ENCODE data around the gene SPIC. TPM values are rescaled to one million over a fixed set of nuclear protein-coding genes. Genes with fewer than 3 reads are reported as not detected.

Gene SPIC
- polyA plus RNA-seq, 1 donor (not counting 4 experiments of a cell fraction or from before 2014, with no cell fraction given): not detected

DNA sequence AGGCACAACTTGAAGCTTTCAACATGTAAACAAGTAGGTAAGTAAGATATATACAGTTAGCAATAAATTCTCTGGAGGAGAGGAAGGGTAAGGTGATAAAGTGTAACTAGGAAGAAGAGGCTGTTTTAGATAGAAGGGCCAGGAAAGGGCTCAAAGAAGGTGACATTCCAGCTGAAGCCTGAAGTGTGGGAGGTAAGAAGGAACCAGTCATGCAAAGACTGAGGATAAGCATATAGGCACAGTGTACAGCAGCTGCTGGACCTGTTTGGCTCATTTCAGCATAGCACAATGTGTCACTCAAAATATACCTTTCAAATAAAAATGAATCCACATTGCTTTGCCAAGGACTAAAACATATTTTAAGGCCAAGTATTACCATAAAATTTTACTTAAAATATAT is 39.0 kb upstream of the SPIC start:
- H2AFZ ChIP-seq (ENCODE audit: control insufficient read depth, low read length): no peak overlapping the region
- H3K9ac ChIP-seq (ENCODE audit: control insufficient read depth, extremely low read depth, insufficient read depth, low read length): no peak overlapping the region
- DNase-seq (ENCODE audit: low read depth, low spot score) (no peak), FAIRE-seq (no peak)
- H3K4me2 ChIP-seq (ENCODE audit: control insufficient read depth, extremely low read depth, insufficient read depth, low read depth, low read length): no peak overlapping the region
- no peaks in the 10 kb centered on the region for H4K20me1 ChIP-seq (ENCODE audit: control insufficient read depth, extremely low read depth, insufficient read depth, low read length)
- no peaks in the 10 kb centered on the region for H3K79me2 ChIP-seq (ENCODE audit: control insufficient read depth, insufficient read depth, low read length)
- dilution Hi-C loops (cut with MboI; ENCODE audit: extremely low pct_ligation_motif_present, low sequenced_read_pairs): no loop called here
- H3K9me1 ChIP-seq (ENCODE audit: control insufficient read depth, extremely low read depth, insufficient read depth, low read length): no peaks in the 10 kb centered on the region
- H3K4me3 ChIP-seq (ENCODE audit: control insufficient read depth in 2 of 3, extremely low read depth in 1 of 3, insufficient read depth in 2 of 3, low read depth in 1 of 3, low read length in 3 of 3): no peak overlapping the region
- no peak overlapping the region for H3K27ac ChIP-seq (ENCODE audit: control insufficient read depth, insufficient read depth, low read length)
- no peaks in the 10 kb centered on the region for H3K9me3 ChIP-seq (ENCODE audit: control insufficient read depth, low read depth, low read length)
- no peak for TF ChIP-seq EZH2 (IDR thresholded peaks at IDR 0.05; ENCODE audit: low read length)
- TF ChIP-seq, protein P1, sequence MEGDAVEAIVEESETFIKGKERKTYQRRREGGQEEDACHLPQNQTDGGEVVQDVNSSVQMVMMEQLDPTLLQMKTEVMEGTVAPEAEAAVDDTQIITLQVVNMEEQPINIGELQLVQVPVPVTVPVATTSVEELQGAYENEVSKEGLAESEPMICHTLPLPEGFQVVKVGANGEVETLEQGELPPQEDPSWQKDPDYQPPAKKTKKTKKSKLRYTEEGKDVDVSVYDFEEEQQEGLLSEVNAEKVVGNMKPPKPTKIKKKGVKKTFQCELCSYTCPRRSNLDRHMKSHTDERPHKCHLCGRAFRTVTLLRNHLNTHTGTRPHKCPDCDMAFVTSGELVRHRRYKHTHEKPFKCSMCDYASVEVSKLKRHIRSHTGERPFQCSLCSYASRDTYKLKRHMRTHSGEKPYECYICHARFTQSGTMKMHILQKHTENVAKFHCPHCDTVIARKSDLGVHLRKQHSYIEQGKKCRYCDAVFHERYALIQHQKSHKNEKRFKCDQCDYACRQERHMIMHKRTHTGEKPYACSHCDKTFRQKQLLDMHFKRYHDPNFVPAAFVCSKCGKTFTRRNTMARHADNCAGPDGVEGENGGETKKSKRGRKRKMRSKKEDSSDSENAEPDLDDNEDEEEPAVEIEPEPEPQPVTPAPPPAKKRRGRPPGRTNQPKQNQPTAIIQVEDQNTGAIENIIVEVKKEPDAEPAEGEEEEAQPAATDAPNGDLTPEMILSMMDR (optimal IDR thresholded peaks at IDR 0.05 in 1 of 3, IDR thresholded peaks at IDR 0.05 in 1 of 3, conservative IDR thresholded peaks at IDR 0.05 in 1 of 3; ENCODE audit: extremely low read depth in 1 of 3, insufficient read depth in 2 of 3, low read length in 3 of 3): no peak
- no peaks in the 10 kb centered on the region for H3K36me3 ChIP-seq (ENCODE audit: control insufficient read depth in 2 of 2, extremely low read depth in 1 of 2, insufficient read depth in 2 of 2, low read length in 2 of 2)
- H3K4me1 ChIP-seq (ENCODE audit: control insufficient read depth, extremely low read depth, insufficient read depth, low read length): no peaks in the 10 kb centered on the region
- no peaks in the 10 kb centered on the region for H3K27me3 ChIP-seq (ENCODE audit: control insufficient read depth, extremely low read depth, insufficient read depth, low read length)

DNA sequence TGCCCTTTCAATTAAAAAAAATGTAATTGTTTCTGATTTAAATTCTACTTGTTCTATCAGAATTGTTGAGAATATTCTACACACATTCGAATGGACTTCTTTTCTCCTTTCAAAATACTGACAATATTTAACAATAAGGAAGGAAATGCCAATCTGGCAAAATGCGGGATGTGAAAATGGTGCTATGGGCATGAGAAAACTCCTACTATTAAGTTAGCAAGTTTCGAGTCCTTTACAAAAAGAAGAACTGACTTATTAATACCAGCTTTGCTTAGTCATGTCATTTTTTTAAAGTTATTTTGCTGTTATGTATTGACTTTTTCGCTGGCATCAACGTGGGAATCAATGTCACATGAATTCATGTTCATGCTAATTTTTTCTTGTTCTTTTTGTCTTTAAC is 35.9 kb upstream of the SPIC start:
- Histone ChIP-seq H3K9me3 (ENCODE audit: control insufficient read depth, low read depth, low read length) (no peaks in the 10 kb centered on the region), H3K27me3 (ENCODE audit: control insufficient read depth, extremely low read depth, insufficient read depth, low read length) (no peaks in the 10 kb centered on the region), H3K4me2 (ENCODE audit: control insufficient read depth, extremely low read depth, insufficient read depth, low read depth, low read length) (no peak overlapping the region), H2AFZ (ENCODE audit: control insufficient read depth, low read length) (no peak overlapping the region), H3K4me1 (ENCODE audit: control insufficient read depth, extremely low read depth, insufficient read depth, low read length) (no peaks in the 10 kb centered on the region), H3K4me3 (ENCODE audit: control insufficient read depth in 2 of 3, extremely low read depth in 1 of 3, insufficient read depth in 2 of 3, low read depth in 1 of 3, low read length in 3 of 3) (no peak overlapping the region), H3K9ac (ENCODE audit: control insufficient read depth, extremely low read depth, insufficient read depth, low read length) (no peak overlapping the region), H3K27ac (ENCODE audit: control insufficient read depth, insufficient read depth, low read length) (no peak overlapping the region), H3K36me3 (ENCODE audit: control insufficient read depth in 2 of 2, extremely low read depth in 1 of 2, insufficient read depth in 2 of 2, low read length in 2 of 2) (no peaks in the 10 kb centered on the region), H4K20me1 (ENCODE audit: control insufficient read depth, extremely low read depth, insufficient read depth, low read length) (no peaks in the 10 kb centered on the region), H3K9me1 (ENCODE audit: control insufficient read depth, extremely low read depth, insufficient read depth, low read length) (no peaks in the 10 kb centered on the region), H3K79me2 (ENCODE audit: control insufficient read depth, insufficient read depth, low read length) (no peaks in the 10 kb centered on the region)
- no peak for TF ChIP-seq EZH2 (IDR thresholded peaks at IDR 0.05; ENCODE audit: low read length)
- TF ChIP-seq, protein P1 (optimal IDR thresholded peaks at IDR 0.05 in 1 of 3, IDR thresholded peaks at IDR 0.05 in 1 of 3, conservative IDR thresholded peaks at IDR 0.05 in 1 of 3; ENCODE audit: extremely low read depth in 1 of 3, insufficient read depth in 2 of 3, low read length in 3 of 3): no peak
- DNase-seq (ENCODE audit: low read depth, low spot score) (no peak), FAIRE-seq (no peak)
- dilution Hi-C loops (cut with MboI; ENCODE audit: extremely low pct_ligation_motif_present, low sequenced_read_pairs): no loop called here
